Spinal cord (tissue), 4 donors: ENCODE measurements around the gene NOSIP. TPM values are rescaled to one million over a fixed set of nuclear protein-coding genes. Genes with fewer than 3 reads are reported as not detected.

Experiments
- polyA plus RNA-seq, 2 donors: library from polyadenylated mRNA; unstranded; fragments of 120-200 nt; gene quantifications; one replicate each; pipeline ENCODE4 v1.2.1, GENCODE V29; 2013; ENCODE audit not compliant: insufficient read length in 2 of 2
- small RNA-seq: library from RNA; depleted of rRNA; stranded (forward); fragments of <200 nt; gene quantifications from one replicate; pipeline ENCODE3, GENCODE V24; 2014; ENCODE audit warnings: low replicate concordance
- total RNA-seq, 2 donors: library from RNA; depleted of rRNA in 1 of 2; stranded (reverse); fragments of 120-200 nt in 1 of 2; fragments of >200 nt in 1 of 2; gene quantifications; one replicate each; pipeline versions ENCODE4 v1.2.3 to v1.2.4, GENCODE V29; 2013 to 2014

Gene NOSIP
- total and polyA plus RNA-seq, 4 donors = 32.2 to 86.1 (median 65.6) TPM

Small RNA genes lying within 50 kb of the gene (small RNA-seq; reads per million reads assigned to genes)
- not detected for gene RF00019

Other genes starting within 250 kb of the NOSIP start
- 10 to 100 TPM in 1 of 2 donors, 1 to 10 TPM in 1; 2.9 to 10.5 TPM for gene CD37, start 245.2 kb downstream of the NOSIP start, total RNA-seq
- gene CD37, start 245.2 kb downstream of the NOSIP start, polyA plus RNA-seq = 10 to 100 TPM; 16.6 to 18.0 TPM
- gene TEAD2, start 218.1 kb downstream of the NOSIP start, total RNA-seq = 10 to 100 TPM; 10.6 to 35.6 TPM
- gene TEAD2, start 218.1 kb downstream of the NOSIP start, polyA plus RNA-seq = 10 to 100 TPM; 33.2 to 33.3 TPM
- gene DKKL1, start 216.7 kb downstream of the NOSIP start, total RNA-seq = 1 to 10 TPM in 1 of 2 donors, under 1 TPM in 1; 0.69 to 3.4 TPM
- gene DKKL1, start 216.7 kb downstream of the NOSIP start, polyA plus RNA-seq = 1 to 10 TPM; 2.7 to 3.2 TPM
- gene KASH5, start 192.3 kb downstream of the NOSIP start, total RNA-seq = 1 to 10 TPM in 1 of 2 donors, under 1 TPM in 1; 0.30 to 1.3 TPM
- gene KASH5, start 192.3 kb downstream of the NOSIP start, polyA plus RNA-seq = under 1 TPM; 0.21 to 0.40 TPM
- gene PTH2, start 157.1 kb downstream of the NOSIP start, total RNA-seq = not detected
- gene PTH2, start 157.1 kb downstream of the NOSIP start, polyA plus RNA-seq = not detected
- gene GFY, start 155.2 kb downstream of the NOSIP start, total RNA-seq = not detected
- under 1 TPM; 0.54 TPM for gene GFY, start 155.2 kb downstream of the NOSIP start, polyA plus RNA-seq
- 1 to 10 TPM in 1 of 2 donors, under 1 TPM in 1; 0.55 to 4.2 TPM for gene SLC17A7, start 139.0 kb downstream of the NOSIP start, total RNA-seq
- 1 to 10 TPM in 1 of 2 donors, under 1 TPM in 1; 0.51 to 1.1 TPM for gene SLC17A7, start 139.0 kb downstream of the NOSIP start, polyA plus RNA-seq
- gene PIH1D1, start 128.7 kb downstream of the NOSIP start, total RNA-seq = 10 to 100 TPM; 56.6 to 96.3 TPM
- gene PIH1D1, start 128.7 kb downstream of the NOSIP start, polyA plus RNA-seq = 10 to 100 TPM; 71.5 to 81.6 TPM
- gene ALDH16A1, start 127.3 kb downstream of the NOSIP start, total RNA-seq = 10 to 100 TPM; 15.7 to 22.3 TPM
- gene ALDH16A1, start 127.3 kb downstream of the NOSIP start, polyA plus RNA-seq = 10 to 100 TPM; 16.1 to 18.2 TPM
- gene FLT3LG, start 106.3 kb downstream of the NOSIP start, total RNA-seq = 1 to 10 TPM; 1.2 to 4.1 TPM
- gene FLT3LG, start 106.3 kb downstream of the NOSIP start, polyA plus RNA-seq = 1 to 10 TPM; 4.8 to 5.2 TPM
- gene RPL13A, start 92.9 kb downstream of the NOSIP start, total RNA-seq = 1,000 to 10,000 TPM; 1,320 to 2,994 TPM
- 1,000 to 10,000 TPM; 1,955 to 2,049 TPM for gene RPL13A, start 92.9 kb downstream of the NOSIP start, polyA plus RNA-seq
- 1,000 to 10,000 TPM; 1,713 to 3,396 TPM for gene RPS11, start 84.1 kb downstream of the NOSIP start, total RNA-seq
- 1,000 to 10,000 TPM; 1,893 to 1,945 TPM for gene RPS11, start 84.1 kb downstream of the NOSIP start, polyA plus RNA-seq
- 100 to 1,000 TPM in 1 of 2 donors, 10 to 100 TPM in 1; 67.9 to 339 TPM for gene FCGRT, start 67.9 kb downstream of the NOSIP start, total RNA-seq
- gene FCGRT, start 67.9 kb downstream of the NOSIP start, polyA plus RNA-seq = 100 to 1,000 TPM in 1 of 2 donors, 10 to 100 TPM in 1; 80.2 to 131 TPM
- gene RCN3, start 52.6 kb downstream of the NOSIP start, total RNA-seq = 10 to 100 TPM; 24.9 to 85.2 TPM
- 10 to 100 TPM; 14.5 to 36.5 TPM for gene RCN3, start 52.6 kb downstream of the NOSIP start, polyA plus RNA-seq
- gene PRRG2, start 760 bp upstream of the NOSIP start, total RNA-seq = under 1 TPM; 0.79 to 0.83 TPM
- gene PRRG2, start 760 bp upstream of the NOSIP start, polyA plus RNA-seq = 1 to 10 TPM in 1 of 2 donors, under 1 TPM in 1; 0.78 to 1.5 TPM
- 1 to 10 TPM; 6.6 to 8.2 TPM for gene PRR12, start 10.6 kb upstream of the NOSIP start, total RNA-seq
- gene PRR12, start 10.6 kb upstream of the NOSIP start, polyA plus RNA-seq = 10 to 100 TPM; 37.7 to 42.3 TPM
- gene RRAS, start 59.6 kb upstream of the NOSIP start, total RNA-seq = 10 to 100 TPM in 1 of 2 donors, 1 to 10 TPM in 1; 4.7 to 16.7 TPM
- 10 to 100 TPM; 13.4 to 16.7 TPM for gene RRAS, start 59.6 kb upstream of the NOSIP start, polyA plus RNA-seq
- gene SCAF1, start 61.7 kb upstream of the NOSIP start, total RNA-seq = 10 to 100 TPM; 11.8 to 12.2 TPM
- gene SCAF1, start 61.7 kb upstream of the NOSIP start, polyA plus RNA-seq = 10 to 100 TPM; 66.3 to 70.8 TPM
- 10 to 100 TPM; 21.8 to 63.9 TPM for gene IRF3, start 85.3 kb upstream of the NOSIP start, total RNA-seq
- gene IRF3, start 85.3 kb upstream of the NOSIP start, polyA plus RNA-seq = 10 to 100 TPM; 39.2 to 51.4 TPM
- 1 to 10 TPM in 1 of 2 donors, under 1 TPM in 1; 0.89 to 7.6 TPM for gene BCL2L12, start 85.4 kb upstream of the NOSIP start, total RNA-seq
- gene BCL2L12, start 85.4 kb upstream of the NOSIP start, polyA plus RNA-seq = 10 to 100 TPM in 1 of 2 donors, 1 to 10 TPM in 1; 8.2 to 15.0 TPM
- 100 to 1,000 TPM; 150 to 186 TPM for gene PRMT1, start 96.7 kb upstream of the NOSIP start, total RNA-seq
- gene PRMT1, start 96.7 kb upstream of the NOSIP start, polyA plus RNA-seq = 100 to 1,000 TPM; 221 to 249 TPM
- under 1 TPM; 0.69 to 0.88 TPM for gene ADM5, start 109.0 kb upstream of the NOSIP start, total RNA-seq
- 1 to 10 TPM; 3.1 to 3.3 TPM for gene ADM5, start 109.0 kb upstream of the NOSIP start, polyA plus RNA-seq
- gene CPT1C, start 110.6 kb upstream of the NOSIP start, total RNA-seq = 10 to 100 TPM; 23.2 to 32.4 TPM
- gene CPT1C, start 110.6 kb upstream of the NOSIP start, polyA plus RNA-seq = 100 to 1,000 TPM; 110 to 128 TPM
- under 1 TPM; 0.10 to 0.50 TPM for gene TSKS, start 182.8 kb upstream of the NOSIP start, total RNA-seq
- under 1 TPM; 0.35 to 0.47 TPM for gene TSKS, start 182.8 kb upstream of the NOSIP start, polyA plus RNA-seq
- gene AP2A1, start 186.4 kb upstream of the NOSIP start, total RNA-seq = 10 to 100 TPM; 58.5 to 61.6 TPM
- 100 to 1,000 TPM; 151 to 156 TPM for gene AP2A1, start 186.4 kb upstream of the NOSIP start, polyA plus RNA-seq
- gene FUZ, start 232.7 kb upstream of the NOSIP start, total RNA-seq = 10 to 100 TPM; 17.2 to 29.0 TPM
- 10 to 100 TPM; 32.6 to 35.0 TPM for gene FUZ, start 232.7 kb upstream of the NOSIP start, polyA plus RNA-seq
- 10 to 100 TPM; 16.7 to 21.8 TPM for gene MED25, start 237.7 kb upstream of the NOSIP start, total RNA-seq
- 10 to 100 TPM; 64.7 to 68.2 TPM for gene MED25, start 237.7 kb upstream of the NOSIP start, polyA plus RNA-seq